Myocyte (in vitro differentiated cells): ENCODE data around the gene SLC40A1. TPM values are rescaled to one million over a fixed set of nuclear protein-coding genes. Genes with fewer than 3 reads are reported as not detected.

Experiments used
- DNase-seq: peaks from one replicate; pipeline ENCODE4 v3.0.0-alpha.2; 2012; ENCODE audit warnings: low read depth
- total RNA-seq: library from RNA; depleted of rRNA; stranded (reverse); fragments of >200 nt; gene quantifications from 2 replicates; pipeline ENCODE4 v1.2.3, GENCODE V29; 2014

The SLC40A1 gene
- total RNA-seq, 1 donor from 2014 or later = 51.9 TPM

GRCh38 chr2:189543367-189543766 lies 37.2 kb downstream of the SLC40A1 start:
- DNase-seq = no peak

DNA sequence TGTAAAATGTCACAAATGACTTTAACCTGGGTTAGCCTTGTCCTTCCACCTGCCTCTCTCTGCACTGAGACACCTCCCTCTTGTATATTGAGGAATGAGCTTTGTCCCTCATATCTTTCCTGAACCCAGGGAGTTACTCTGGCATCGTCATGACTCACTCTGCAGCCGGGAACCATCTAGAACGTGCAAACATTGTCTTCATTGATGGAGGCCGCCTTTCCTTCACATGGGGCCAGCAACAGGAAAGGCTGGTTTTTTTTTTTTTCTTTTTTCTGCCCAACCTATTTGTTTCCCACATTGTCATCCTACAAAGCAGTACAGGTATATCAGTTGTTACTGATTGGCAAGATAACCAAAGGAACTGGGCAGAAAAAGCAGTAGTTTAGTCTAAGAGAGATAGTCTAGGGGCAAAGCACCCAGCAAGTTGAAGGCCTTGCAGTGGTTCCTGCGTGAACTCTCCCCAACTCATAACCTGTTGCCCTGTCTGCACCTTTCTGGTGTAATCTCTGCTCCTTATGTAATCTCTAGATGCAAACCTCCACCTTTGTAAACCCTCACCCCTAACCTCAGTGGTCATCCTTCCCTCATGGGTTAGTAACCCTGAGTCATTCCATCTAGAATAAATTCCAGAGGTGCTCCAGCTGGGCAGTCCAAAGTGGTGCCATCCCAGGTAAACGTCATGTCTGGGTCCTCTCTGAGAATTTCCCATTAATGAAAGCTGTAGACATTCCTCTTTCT lies 38.3 kb downstream of the SLC40A1 start:
- DNase-seq = no peak

- DNase-seq = no peak
These were observed 39.0 kb downstream of the SLC40A1 start for GRCh38 chr2:189541591-189541990.

DNA sequence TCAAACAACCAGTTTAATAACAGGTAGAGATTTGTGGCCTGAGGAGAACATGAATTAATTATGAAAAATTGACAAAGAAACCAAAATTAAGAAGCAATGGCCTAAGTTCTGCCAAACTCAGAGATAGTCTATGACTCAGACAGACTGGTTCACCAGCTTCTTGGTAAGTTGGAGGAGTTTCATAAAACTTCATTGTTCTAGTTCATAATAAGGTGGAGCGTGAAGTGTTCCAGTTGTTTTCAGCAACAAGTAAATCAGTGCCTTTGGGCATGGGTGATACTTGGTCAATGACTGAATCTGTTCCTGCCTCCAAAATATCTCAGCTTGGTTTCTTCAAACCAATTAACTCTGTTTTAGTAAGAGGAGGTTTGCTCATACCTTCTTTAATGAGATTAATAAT lies 40.0 kb downstream of the SLC40A1 start:
- DNase-seq = no peak

DNA sequence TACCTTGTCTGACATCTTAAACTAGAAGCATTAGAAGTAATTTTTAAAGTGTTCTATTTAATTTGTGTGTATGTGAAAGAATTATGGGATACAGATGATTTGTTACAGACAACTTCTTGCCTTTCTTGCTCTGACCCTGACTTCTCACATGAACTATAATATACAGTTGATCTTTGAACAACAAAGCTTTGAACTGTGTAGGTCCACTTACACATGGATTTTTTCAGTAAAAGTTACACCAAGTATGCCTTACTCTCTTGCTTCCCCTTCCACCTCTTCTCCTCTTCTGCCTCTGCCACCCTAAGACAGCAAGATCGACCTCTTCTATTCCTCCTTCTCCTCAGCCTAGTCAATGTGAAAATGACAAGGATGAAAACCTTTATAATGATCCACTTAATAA lies 42.2 kb downstream of the SLC40A1 start:
- DNase-seq = no peak

GRCh38 chr2:189536830-189537229 lies 43.8 kb downstream of the SLC40A1 start:
- no peak for DNase-seq

GRCh38 chr2:189534854-189535832 lies 45.4 kb downstream of the SLC40A1 start:
- peak; percentile 64 for DNase-seq

- DNase-seq = peak; percentile 64
These were observed 47.1 kb downstream of the SLC40A1 start for GRCh38 chr2:189533288-189534035.

GRCh38 chr2:189530965-189531637 lies 49.5 kb downstream of the SLC40A1 start:
- DNase-seq = no peak

GRCh38 chr2:189528617-189529016 lies 52.0 kb downstream of the SLC40A1 start:
- no peak for DNase-seq

GRCh38 chr2:189527812-189528592 lies 52.6 kb downstream of the SLC40A1 start:
- no peak for DNase-seq

DNA sequence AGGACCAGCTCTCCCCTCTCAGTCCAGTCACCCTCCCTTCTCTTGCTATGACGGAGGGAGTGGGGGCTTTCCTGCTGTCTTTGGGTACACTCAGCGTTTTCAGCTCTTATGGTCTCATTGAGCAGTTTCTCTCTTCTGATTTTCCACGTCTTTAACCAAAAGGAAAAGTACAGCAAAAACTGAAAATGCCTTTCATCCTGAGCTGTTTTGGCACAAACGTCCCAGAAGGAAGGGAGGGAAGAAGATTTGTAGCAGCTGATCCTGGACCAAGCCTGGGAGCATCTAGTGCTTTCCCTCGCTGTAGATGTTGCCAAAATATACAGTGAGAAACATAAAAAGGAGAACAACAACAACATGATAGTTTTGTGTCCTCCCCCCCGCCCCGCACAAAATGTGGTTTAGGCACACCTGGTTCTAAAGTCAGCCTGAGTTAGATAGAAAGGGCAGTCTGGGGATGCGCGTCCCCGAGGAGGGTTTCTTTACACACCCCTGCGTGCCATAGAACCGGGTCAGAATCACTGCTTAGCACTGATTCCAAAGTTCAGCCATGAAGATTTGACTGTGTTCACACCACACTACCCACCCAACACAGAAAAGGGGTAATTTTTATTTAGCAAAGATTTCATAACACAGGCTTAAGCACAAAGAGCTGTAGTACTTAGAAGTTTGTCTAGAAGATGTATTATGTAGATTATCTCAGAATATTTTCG lies 53.4 kb downstream of the SLC40A1 start:
- DNase-seq = no peak

DNA sequence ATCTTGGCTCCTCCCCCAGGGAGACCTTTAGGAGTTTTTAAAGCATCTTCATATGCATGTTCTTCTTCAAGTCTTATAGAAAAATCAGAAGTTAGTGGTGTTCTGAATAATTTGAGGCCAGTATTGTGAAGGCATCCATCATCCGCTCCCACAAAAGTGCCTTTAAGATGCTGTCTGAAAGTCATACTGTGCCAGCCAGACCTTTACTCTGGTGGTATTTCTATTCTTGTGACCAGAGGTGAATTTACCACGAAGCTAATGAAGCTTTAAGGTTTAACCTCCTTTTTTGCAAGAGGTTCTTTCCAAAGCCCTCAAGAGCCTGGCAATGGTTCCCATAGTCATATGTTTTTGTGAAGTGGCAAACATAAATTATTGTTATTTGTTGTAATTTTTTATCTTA lies 54.3 kb downstream of the SLC40A1 start:
- DNase-seq = no peak

- DNase-seq = no peak
These were observed 55.8 kb downstream of the SLC40A1 start for GRCh38 chr2:189524746-189525145.

DNA sequence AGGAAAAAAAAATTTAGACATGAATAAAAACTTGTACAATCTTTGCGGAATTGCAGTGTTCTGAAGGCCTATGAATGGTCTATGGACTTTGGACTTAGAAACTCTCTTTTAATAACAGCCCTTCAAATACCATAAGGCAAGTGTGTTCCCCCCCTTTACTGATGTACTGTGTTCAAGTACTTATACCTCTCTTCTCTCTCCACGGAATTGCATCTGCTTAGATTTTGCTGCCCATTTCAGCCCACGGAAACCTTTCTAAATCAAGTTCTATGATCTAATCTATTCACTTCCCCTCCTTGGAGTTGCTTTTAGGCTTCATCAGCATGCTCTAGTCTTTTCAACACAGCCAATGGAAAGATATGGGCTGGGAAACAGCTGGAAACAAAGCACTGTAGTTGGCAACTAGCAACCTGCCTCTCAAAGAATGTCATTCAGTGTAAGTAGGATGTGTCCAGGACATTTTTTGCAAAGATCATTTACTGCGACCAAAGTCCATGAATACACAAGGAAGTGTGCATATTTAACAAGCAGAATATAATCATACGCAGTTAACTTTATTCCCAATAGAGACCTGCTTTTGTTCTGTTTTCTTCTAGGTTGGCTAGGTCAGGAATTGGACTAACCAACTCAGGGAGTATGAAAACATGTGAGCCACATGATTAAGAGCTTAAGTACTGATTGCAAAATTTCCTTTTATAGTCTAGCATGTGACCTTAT lies 58.0 kb downstream of the SLC40A1 start:
- DNase-seq = peak; percentile 58

DNA sequence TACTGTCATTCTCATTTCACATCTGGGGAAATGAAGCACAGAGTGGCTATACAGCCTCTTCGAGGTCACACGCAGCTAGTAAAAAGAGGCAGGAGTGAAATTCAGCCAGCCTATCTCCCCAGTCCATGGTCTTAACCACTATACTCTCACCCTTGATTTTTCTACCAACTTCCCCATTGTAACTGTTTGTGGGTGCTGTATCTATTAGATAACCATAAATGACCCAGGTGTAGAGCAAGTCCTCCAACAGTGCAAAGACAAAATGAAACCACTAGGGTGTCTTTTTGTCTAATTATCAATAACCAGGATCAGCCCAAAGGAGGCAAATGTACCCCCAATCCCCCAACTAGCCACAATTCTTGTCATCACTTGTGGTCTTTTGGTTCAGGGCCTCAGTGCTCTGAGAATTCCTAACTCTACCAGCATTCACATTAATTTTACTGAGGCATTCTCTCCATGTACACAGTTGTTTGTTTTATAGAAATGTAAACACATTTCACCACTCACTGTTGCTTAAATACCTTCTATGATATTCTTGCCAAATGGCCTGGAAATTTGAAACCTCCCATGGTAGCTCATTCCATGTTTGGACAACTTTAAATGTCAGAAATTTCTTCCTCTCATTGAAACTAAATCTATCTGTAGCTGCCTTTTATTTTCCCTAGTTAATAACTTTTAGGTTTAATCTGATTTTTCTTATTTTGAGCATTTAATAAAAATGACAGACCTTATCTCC lies 58.7 kb downstream of the SLC40A1 start:
- DNase-seq = no peak

DNA sequence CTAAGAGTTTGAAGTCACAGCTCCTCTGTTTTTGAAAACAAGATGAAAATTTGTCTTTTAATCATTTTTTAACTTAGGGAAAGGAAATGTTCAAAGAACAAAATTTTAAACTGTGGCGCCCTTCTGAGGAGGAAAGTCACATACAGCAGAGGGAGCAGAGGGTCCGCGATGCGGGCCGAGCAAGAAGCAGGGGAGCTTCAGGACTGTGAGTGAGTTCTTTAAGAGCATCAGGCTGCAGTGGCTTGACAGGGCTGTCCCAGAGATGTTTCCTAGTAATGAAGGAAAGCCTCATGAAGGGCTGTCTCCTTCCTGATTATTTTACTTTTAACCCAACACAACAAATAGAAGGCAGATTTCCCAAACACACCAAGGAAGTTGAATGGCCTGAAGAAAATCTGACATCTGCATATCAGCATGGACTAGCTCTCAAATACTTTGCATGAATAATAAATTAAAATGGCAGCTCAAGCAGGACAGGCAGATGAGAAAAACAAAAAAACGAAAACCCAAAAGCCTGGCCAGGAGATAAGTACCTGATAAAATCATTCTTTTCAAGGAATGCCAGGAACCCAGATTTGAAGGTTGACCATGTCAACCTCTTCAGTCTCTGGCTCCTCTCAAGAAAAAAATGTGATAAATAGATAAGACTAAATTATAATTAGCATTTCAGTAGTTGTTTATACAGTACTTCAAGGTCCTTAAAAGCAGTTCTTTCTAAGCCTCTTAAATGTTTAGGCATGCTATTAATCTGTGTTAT lies 60.8 kb downstream of the SLC40A1 start:
- DNase-seq = no peak
